Skeletal muscle satellite cell (primary cell): ENCODE results near the gene SMIM20.

Source experiments
- H3K27me3 ChIP-seq: 2 replicates; pipeline ENCODE4 v1.7.0; 2013; ENCODE audit warnings: low read length; ENCODE audit not compliant: control insufficient read depth, insufficient read depth
- H3K36me3 ChIP-seq: 2 replicates; pipeline ENCODE4 v1.7.0; 2013; ENCODE audit warnings: mild to moderate bottlenecking, control low read depth, low read length; ENCODE audit not compliant: insufficient read depth
- H3K4me1 ChIP-seq: 2 replicates; pipeline ENCODE4 v1.7.0; 2013; ENCODE audit warnings: low read length; ENCODE audit not compliant: control insufficient read depth, insufficient read depth
- H3K4me2 ChIP-seq: 2 replicates; pipeline ENCODE4 v1.7.0; 2013; ENCODE audit warnings: mild to moderate bottlenecking, low read length
- H3K4me3 ChIP-seq: 2 replicates; pipeline ENCODE4 v1.7.0; 2013; ENCODE audit warnings: low read length
- H3K9ac ChIP-seq: 2 replicates; pipeline ENCODE4 v1.7.0; 2013; ENCODE audit warnings: mild to moderate bottlenecking, low read depth, low read length, moderate library complexity
- H3K9me3 ChIP-seq: replicated peaks from 2 replicates; pipeline ENCODE4 v1.7.0; 2013; ENCODE audit warnings: mild to moderate bottlenecking, control low read depth, low read length

Gene SMIM20

GRCh38 chr4:25879587-25879986 lies 34.4 kb upstream of the SMIM20 start:
- no peaks in the 10 kb centered on the region for H3K36me3 ChIP-seq
- no peak overlapping the region for H3K4me3 ChIP-seq
- no peaks in the 10 kb centered on the region for H3K9me3 ChIP-seq
- no peak overlapping the region for H3K4me2 ChIP-seq
- peaks cover 7% of the 10 kb centered on the region for H3K4me1 ChIP-seq
- H3K9ac ChIP-seq = no peak overlapping the region
- no peaks in the 10 kb centered on the region for H3K27me3 ChIP-seq

DNA sequence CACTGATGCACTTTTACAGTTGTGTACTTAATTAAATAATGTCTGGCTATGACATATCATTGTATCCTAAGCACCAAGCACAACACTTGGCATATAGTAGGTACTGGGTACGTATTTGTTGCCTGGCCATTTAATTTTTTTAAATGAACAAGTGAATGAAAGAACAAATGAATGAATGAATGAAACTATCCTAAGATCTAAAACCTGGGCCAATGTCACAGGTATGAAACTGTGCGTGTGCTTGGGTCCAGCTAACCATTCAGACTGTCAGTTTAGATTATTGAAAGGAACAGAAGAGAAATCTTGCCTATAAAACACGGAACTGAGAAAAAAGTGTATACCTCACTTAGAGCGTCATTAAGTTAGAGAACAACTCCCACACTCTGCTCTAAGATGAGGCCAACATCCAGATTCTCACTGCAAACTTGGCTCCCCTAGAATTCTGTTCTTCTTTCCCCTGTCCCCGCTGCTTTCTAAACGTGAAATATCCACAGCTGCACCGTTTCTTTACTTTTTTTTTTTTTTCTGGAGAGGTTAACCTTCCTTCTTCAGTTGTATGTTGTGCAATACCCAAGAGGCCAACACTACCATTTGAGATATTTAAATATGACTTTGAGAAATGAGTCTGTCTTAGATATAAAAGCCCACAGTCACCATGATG lies 33.9 kb upstream of the SMIM20 start:
- H3K9ac ChIP-seq = no peak overlapping the region
- H3K27me3 ChIP-seq = no peaks in the 10 kb centered on the region
- no peak overlapping the region for H3K4me2 ChIP-seq
- H3K4me3 ChIP-seq = no peak overlapping the region
- H3K4me1 ChIP-seq = peaks cover 12% of the 10 kb centered on the region
- H3K9me3 ChIP-seq = no peaks in the 10 kb centered on the region
- H3K36me3 ChIP-seq = no peaks in the 10 kb centered on the region

GRCh38 chr4:25881193-25881592 lies 32.8 kb upstream of the SMIM20 start:
- no peak overlapping the region for H3K9ac ChIP-seq
- H3K4me3 ChIP-seq = no peak overlapping the region
- no peaks in the 10 kb centered on the region for H3K9me3 ChIP-seq
- no peaks in the 10 kb centered on the region for H3K27me3 ChIP-seq
- H3K4me2 ChIP-seq = no peak overlapping the region
- no peaks in the 10 kb centered on the region for H3K36me3 ChIP-seq
- H3K4me1 ChIP-seq = peaks cover 13% of the 10 kb centered on the region

DNA sequence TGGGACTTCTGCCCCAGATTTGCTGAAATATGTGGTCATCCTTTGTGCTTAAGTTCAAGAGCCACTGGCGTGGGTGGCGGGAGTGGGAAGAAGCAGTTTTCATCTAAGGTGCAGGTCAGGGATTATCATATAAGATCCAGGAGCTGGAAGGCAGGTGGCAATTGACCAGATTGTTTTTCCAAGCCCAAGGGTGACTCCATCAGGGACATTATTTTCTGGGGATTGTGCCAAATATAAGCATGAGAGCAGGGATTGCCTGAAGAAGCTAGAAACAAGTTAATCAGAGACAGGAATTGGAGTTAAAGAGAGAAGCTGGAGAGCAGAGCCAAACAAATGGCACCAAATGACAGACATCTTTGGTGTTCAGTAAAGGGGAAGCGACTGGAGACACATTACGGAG lies 31.8 kb upstream of the SMIM20 start:
- Histone ChIP-seq H3K9ac (no peak overlapping the region), H3K36me3 (no peaks in the 10 kb centered on the region), H3K4me1 (peaks cover 13% of the 10 kb centered on the region), H3K4me2 (no peak overlapping the region), H3K4me3 (no peak overlapping the region), H3K9me3 (no peaks in the 10 kb centered on the region), H3K27me3 (no peaks in the 10 kb centered on the region)

- Histone ChIP-seq H3K36me3 (no peaks in the 10 kb centered on the region), H3K9ac (no peak overlapping the region), H3K9me3 (no peaks in the 10 kb centered on the region), H3K4me1 (peaks cover 13% of the 10 kb centered on the region), H3K4me3 (no peak overlapping the region), H3K4me2 (no peak overlapping the region), H3K27me3 (no peaks in the 10 kb centered on the region)
Measured at GRCh38 chr4:25883565-25883964, 30.5 kb upstream of the SMIM20 start.

- H3K4me1 ChIP-seq = peaks cover 13% of the 10 kb centered on the region
- H3K4me3 ChIP-seq = no peak overlapping the region
Measured at GRCh38 chr4:25884031-25884782, 29.8 kb upstream of the SMIM20 start.

DNA sequence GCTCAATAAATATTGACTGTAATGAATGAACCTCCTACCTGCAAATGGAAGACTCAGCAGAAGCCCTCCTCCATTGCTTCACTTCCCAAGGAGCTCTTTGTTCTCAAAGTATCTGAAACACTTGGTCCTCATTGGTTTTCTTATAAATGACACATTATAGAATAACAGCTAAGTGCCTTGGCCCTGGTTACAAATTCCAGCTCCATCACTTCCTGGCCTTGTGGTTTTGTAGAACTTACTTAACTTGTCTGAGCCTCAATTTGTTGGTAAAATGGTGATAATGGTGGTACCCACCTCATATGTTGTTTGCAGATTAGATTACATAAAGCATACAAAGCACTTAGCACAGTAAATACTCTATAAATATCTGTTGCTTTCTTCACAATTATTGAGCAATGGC lies 25.2 kb upstream of the SMIM20 start:
- no peaks in the 10 kb centered on the region for H3K27me3 ChIP-seq
- H3K9me3 ChIP-seq = no peaks in the 10 kb centered on the region
- H3K4me3 ChIP-seq = no peak overlapping the region
- no peaks in the 10 kb centered on the region for H3K36me3 ChIP-seq
- no peak overlapping the region for H3K4me2 ChIP-seq
- no peak overlapping the region for H3K9ac ChIP-seq
- H3K4me1 ChIP-seq = peaks cover 13% of the 10 kb centered on the region

More at GRCh38 chr4:25884031-25884782, 29.8 kb upstream of the SMIM20 start:
- Histone ChIP-seq H3K27me3 (no peaks in the 10 kb centered on the region), H3K4me2 (peak overlapping the region; percentile 15), H3K9ac (no peak overlapping the region), H3K9me3 (no peaks in the 10 kb centered on the region), H3K36me3 (no peaks in the 10 kb centered on the region)

GRCh38 chr4:25889589-25890503 lies 24.2 kb upstream of the SMIM20 start:
- H3K36me3 ChIP-seq = no peaks in the 10 kb centered on the region
- H3K4me2 ChIP-seq = no peak overlapping the region
- H3K4me3 ChIP-seq = no peak overlapping the region
- H3K27me3 ChIP-seq = no peaks in the 10 kb centered on the region
- H3K4me1 ChIP-seq = peaks cover 3% of the 10 kb centered on the region
- H3K9me3 ChIP-seq = no peaks in the 10 kb centered on the region
- no peak overlapping the region for H3K9ac ChIP-seq

DNA sequence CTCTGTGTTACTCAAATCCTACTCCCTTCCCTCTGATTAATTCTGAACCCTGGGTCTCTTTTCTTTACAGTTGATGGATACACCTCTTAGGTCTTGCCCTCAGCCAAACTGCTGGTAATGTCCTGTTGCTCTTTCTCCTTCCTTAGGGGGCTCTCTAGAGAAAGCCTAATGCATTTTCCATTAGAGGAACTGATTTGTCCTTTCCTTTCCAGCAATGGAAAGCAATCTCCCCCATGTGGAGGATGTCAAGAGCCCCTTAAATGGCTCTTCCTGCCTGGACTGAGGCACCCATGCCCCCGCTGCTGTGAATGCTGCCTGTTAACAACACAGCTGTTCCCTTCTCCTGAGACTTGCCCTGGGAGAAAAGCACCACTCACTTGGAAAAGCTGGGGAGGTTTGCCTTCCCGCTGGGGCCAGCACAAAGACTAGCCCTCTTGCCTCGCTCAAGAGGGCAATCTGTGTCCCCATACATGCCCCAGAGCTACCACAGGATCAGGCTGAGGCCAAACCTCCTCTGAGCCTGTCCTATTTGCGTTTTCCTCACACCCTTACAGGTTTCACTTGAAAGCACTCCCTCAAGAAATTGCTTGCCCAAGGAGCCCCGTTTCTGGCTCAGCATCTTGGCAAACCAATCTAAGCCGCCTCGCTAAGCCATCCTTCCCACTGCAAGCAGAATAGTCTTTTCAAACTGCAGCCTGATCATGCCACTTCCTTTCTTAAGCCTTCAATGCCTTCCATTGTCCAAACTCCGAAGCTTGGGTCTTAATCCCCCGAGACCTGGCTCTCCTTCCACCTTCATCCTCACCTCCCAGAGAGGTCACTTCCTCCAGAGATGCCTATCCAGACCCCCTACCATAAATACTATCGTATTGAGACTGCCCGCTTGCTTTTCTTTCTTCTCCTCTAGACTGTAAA lies 23.2 kb upstream of the SMIM20 start:
- Histone ChIP-seq H3K9me3 (no peaks in the 10 kb centered on the region), H3K4me1 (no peaks in the 10 kb centered on the region), H3K9ac (no peak overlapping the region), H3K4me2 (no peak overlapping the region), H3K36me3 (no peaks in the 10 kb centered on the region), H3K4me3 (no peak overlapping the region), H3K27me3 (no peaks in the 10 kb centered on the region)

- H3K9ac ChIP-seq = no peak overlapping the region
- H3K4me1 ChIP-seq = no peaks in the 10 kb centered on the region
- H3K36me3 ChIP-seq = no peaks in the 10 kb centered on the region
- H3K4me3 ChIP-seq = no peak overlapping the region
- H3K27me3 ChIP-seq = no peaks in the 10 kb centered on the region
- no peaks in the 10 kb centered on the region for H3K9me3 ChIP-seq
- no peak overlapping the region for H3K4me2 ChIP-seq
Measured at GRCh38 chr4:25892796-25893195, 21.2 kb upstream of the SMIM20 start.
